ENCODE data around the gene TSSK6.

The TSSK6 gene

GRCh38 chr19:19505669-19506326 lies 9.6 kb downstream of the TSSK6 start:
- H3K9me3 ChIP-seq = no peaks in the 10 kb centered on the region
- H3K27me3 ChIP-seq = no peaks in the 10 kb centered on the region
- peaks cover 46 to 64% (median 50%) of the 10 kb centered on the region in 3 donors for H3K36me3 ChIP-seq
- DNase-seq = no peak
- no peaks in the 10 kb centered on the region for H3K4me1 ChIP-seq
- intact Hi-C loops (cut with DNase I; ENCODE audit: low total_unique reads) = no loop called here
- H3K4me3 ChIP-seq = no peak overlapping the region
- H3K27ac ChIP-seq = no peak overlapping the region
- TF ChIP-seq CTCF (IDR thresholded peaks at IDR 0.05) = no peak

DNA sequence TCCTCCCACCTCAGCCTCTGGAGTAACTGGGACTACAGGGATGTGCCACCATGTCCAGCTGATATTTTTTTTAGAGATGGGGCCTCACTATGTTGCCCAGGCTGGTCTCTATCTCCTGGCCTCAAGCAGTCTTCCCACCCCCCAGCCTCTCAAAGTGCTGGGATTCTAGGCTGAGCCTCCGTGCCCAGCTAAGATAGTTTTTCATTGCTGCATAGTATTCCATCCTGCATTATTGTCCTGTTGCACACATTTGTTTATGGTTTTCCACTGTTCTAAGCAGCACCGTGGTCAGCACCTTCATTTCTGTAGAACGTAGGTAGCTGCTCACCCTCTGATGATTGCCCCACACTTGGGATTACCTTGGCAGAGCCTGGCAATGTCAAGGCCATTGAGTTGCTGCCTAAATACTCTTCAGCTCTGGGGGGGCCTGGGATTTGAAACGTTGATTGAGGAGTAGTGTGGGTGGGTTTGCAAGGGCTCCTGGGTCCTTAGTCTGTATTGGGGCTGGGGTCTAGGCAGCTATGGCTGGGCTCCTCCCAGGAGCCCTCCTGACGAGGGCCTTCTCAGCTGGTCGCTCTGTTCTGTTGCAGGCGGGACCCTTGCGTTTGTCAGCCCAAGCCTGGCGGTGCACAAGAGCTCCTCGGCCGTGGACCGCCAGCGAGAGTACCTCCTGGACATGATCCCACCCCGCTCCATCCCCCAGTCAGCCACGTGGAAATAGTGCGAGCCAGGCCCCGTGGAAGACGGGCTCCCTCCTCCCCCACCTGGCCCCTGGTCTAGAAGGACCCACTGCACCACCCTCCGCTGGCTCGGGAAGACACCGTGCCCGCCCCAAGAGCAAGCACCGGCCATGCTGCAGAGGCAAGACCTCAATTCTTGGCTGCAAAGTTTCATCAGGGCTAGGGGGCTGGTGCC lies 10.3 kb downstream of the TSSK6 start:
- TF ChIP-seq CTCF (IDR thresholded peaks at IDR 0.05) = no peak
- no peaks in the 10 kb centered on the region for H3K9me3 ChIP-seq
- peaks cover 54 to 72% (median 58%) of the 10 kb centered on the region in 3 donors for H3K36me3 ChIP-seq
- no peaks in the 10 kb centered on the region for H3K27me3 ChIP-seq
- no peak for DNase-seq
- H3K4me1 ChIP-seq = no peaks in the 10 kb centered on the region
- no peak overlapping the region for H3K4me3 ChIP-seq
- intact Hi-C loops (cut with DNase I; ENCODE audit: low total_unique reads) = no loop called here
- H3K27ac ChIP-seq = no peak overlapping the region

- Histone ChIP-seq H3K4me1 (no peaks in the 10 kb centered on the region), H3K36me3 (peaks cover 69 to 90% (median 78%) of the 10 kb centered on the region in 3 donors), H3K27ac (no peak overlapping the region), H3K27me3 (no peaks in the 10 kb centered on the region), H3K4me3 (no peak overlapping the region), H3K9me3 (no peaks in the 10 kb centered on the region)
- DNase-seq = no peak
- no peak for TF ChIP-seq CTCF (IDR thresholded peaks at IDR 0.05)
- intact Hi-C loops (cut with DNase I; ENCODE audit: low total_unique reads) = no loop called here
Observed at GRCh38 chr19:19502808-19503602, 12.3 kb downstream of the TSSK6 start.

GRCh38 chr19:19502281-19502680 lies 13.1 kb downstream of the TSSK6 start:
- intact Hi-C loops (cut with DNase I; ENCODE audit: low total_unique reads) = no loop called here
- TF ChIP-seq CTCF (IDR thresholded peaks at IDR 0.05) = no peak
- Histone ChIP-seq H3K4me3 (no peak overlapping the region), H3K27ac (no peak overlapping the region), H3K27me3 (no peaks in the 10 kb centered on the region), H3K36me3 (peaks cover 64 to 90% (median 78%) of the 10 kb centered on the region in 3 donors), H3K4me1 (no peaks in the 10 kb centered on the region), H3K9me3 (no peaks in the 10 kb centered on the region)
- no peak for DNase-seq

- Histone ChIP-seq H3K36me3 (peaks cover 64 to 93% (median 82%) of the 10 kb centered on the region in 3 donors), H3K9me3 (no peaks in the 10 kb centered on the region), H3K27ac (no peak overlapping the region), H3K4me3 (no peak overlapping the region), H3K4me1 (no peaks in the 10 kb centered on the region), H3K27me3 (no peaks in the 10 kb centered on the region)
- no peak for TF ChIP-seq CTCF (IDR thresholded peaks at IDR 0.05)
- intact Hi-C loops (cut with DNase I; ENCODE audit: low total_unique reads) = no loop called here
- no peak for DNase-seq
Observed at GRCh38 chr19:19501798-19502197, 13.6 kb downstream of the TSSK6 start.
